ENCODE measurements around the gene CXADR.

GRCh38 chr21:17539323-17539722 lies 26.5 kb downstream of the CXADR start:
- TF ChIP-seq POU2F2 (IDR thresholded peaks at IDR 0.05; ENCODE audit: low read depth, low read length): no peak
- no peak for TF ChIP-seq POLR2A (IDR thresholded peaks at IDR 0.05; ENCODE audit: low read depth, low read length)
- TF ChIP-seq TAF1 (IDR thresholded peaks at IDR 0.05; ENCODE audit: low read depth, low read length): no peak
- no peak for TF ChIP-seq POLR2AphosphoS5 (IDR thresholded peaks at IDR 0.05; ENCODE audit: low read depth, low read length)

Data from GM12891 (cell line).